ENCODE measurements around the gene OR51V1.

GRCh38 chr11:5228124-5228523, 27.6 kb upstream of the OR51V1 start:
- no peak for TF ChIP-seq CTCF (IDR thresholded peaks at IDR 0.05)
- TF ChIP-seq ZFX (IDR thresholded peaks at IDR 0.05; ENCODE audit: borderline replicate concordance), result no peak
